HG02870 (cell line): ENCODE results near the gene PDE4D.

Experiments
- ATAC-seq: cut with Tn5 transposase; IDR thresholded peaks from one replicate; pipeline ENCODE4 v1.9.1; 2021; ENCODE audit warnings: mild to moderate bottlenecking, moderate library complexity; ENCODE audit not compliant: unreplicated experiment

The PDE4D gene

GRCh38 chr5:59661954-59662615, 231.4 kb downstream of the PDE4D start:
- peak; percentile 44 for ATAC-seq

GRCh38 chr5:59661311-59661710, 232.2 kb downstream of the PDE4D start:
- no peak for ATAC-seq

GRCh38 chr5:59660737-59661136, 232.8 kb downstream of the PDE4D start:
- peak; percentile 52 for ATAC-seq

- no peak for ATAC-seq
Observed at GRCh38 chr5:59656351-59657254, 236.9 kb downstream of the PDE4D start.

GRCh38 chr5:59655693-59656309, 237.7 kb downstream of the PDE4D start:
- ATAC-seq = no peak

- ATAC-seq = no peak
Observed at GRCh38 chr5:59654691-59655090, 238.8 kb downstream of the PDE4D start.

GRCh38 chr5:59652449-59652848, 241.1 kb downstream of the PDE4D start:
- ATAC-seq = no peak

- no peak for ATAC-seq
Observed at GRCh38 chr5:59648949-59649921, 244.3 kb downstream of the PDE4D start.

- no peak for ATAC-seq
Observed at GRCh38 chr5:59648038-59648831, 245.3 kb downstream of the PDE4D start.

GRCh38 chr5:59645380-59645779, 248.1 kb downstream of the PDE4D start:
- no peak for ATAC-seq

- ATAC-seq = no peak
Observed at GRCh38 chr5:59640411-59640810, 253.1 kb downstream of the PDE4D start.

- no peak for ATAC-seq
Observed at GRCh38 chr5:59637884-59638580, 255.5 kb downstream of the PDE4D start.

- no peak for ATAC-seq
Observed at GRCh38 chr5:59629561-59629960, 264.0 kb downstream of the PDE4D start.

- no peak for ATAC-seq
Observed at GRCh38 chr5:59628062-59628828, 265.3 kb downstream of the PDE4D start.

- ATAC-seq = no peak
Observed at GRCh38 chr5:59624898-59625297, 268.6 kb downstream of the PDE4D start.

- ATAC-seq = no peak
Observed at GRCh38 chr5:59622848-59623247, 270.7 kb downstream of the PDE4D start.

GRCh38 chr5:59621477-59621876, 272.0 kb downstream of the PDE4D start:
- no peak for ATAC-seq

GRCh38 chr5:59620535-59621212, 272.9 kb downstream of the PDE4D start:
- ATAC-seq = peak; percentile 71
